ENCODE measurements around the gene MGMT.

The MGMT gene

GRCh38 chr10:129513312-129513711 lies 46.3 kb downstream of the MGMT start:
- Histone ChIP-seq H3K9ac (ENCODE audit: low read depth, low read length) (no peak overlapping the region), H3K36me3 (ENCODE audit: insufficient read depth, low read length) (no peaks in the 10 kb centered on the region), H3K4me1 (ENCODE audit: insufficient read depth, low read length) (no peaks in the 10 kb centered on the region), H3K9me3 (ENCODE audit: control insufficient read depth, insufficient read depth, low read length) (no peaks in the 10 kb centered on the region)

DNA sequence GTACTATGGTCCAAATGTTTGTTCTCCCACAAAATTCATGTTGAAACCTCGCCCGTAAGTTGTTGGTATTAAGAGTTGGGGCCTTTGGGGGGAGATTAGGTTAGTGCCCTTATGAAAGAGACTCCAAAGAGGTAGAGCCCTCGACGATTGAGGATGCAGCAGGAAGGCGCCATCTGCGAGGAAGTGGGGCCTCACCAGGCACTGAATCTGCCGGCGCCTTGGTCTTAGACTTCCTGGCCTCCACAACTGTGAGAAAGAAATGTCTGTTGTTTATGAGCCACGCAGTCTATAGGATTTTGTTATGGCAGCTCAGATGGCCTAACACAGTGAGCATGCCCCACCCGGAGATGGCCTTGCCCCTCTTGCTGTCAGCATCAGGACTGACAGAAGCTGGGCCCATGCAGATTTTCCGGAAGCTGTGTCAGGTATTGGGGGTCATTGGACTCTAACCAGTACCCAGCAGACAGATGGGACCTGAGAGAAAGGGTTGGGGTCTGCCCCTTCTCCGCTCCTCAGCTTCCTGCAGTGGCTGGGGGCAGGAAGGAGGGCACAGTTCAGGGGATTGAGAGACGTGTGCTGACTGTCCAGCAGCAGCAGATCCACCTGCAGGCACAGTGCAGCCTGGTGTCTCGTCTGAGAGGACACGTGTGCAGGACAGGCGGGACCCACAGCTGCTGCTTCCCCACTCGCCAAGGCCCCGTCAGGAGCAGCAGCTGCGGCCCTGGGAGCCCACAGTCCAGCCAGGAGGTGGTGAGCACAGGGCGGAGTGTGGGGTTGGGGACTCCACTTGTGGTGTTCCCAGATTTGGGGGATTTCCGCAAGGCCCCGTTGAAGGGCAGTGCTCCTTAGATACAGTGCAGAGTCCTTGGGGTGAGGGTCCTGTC lies 47.8 kb downstream of the MGMT start:
- H3K9ac ChIP-seq (ENCODE audit: low read depth, low read length) = no peak overlapping the region
- H3K36me3 ChIP-seq (ENCODE audit: insufficient read depth, low read length) = no peaks in the 10 kb centered on the region
- H3K4me1 ChIP-seq (ENCODE audit: insufficient read depth, low read length) = no peaks in the 10 kb centered on the region
- no peaks in the 10 kb centered on the region for H3K9me3 ChIP-seq (ENCODE audit: control insufficient read depth, insufficient read depth, low read length)

- H3K9ac ChIP-seq (ENCODE audit: low read depth, low read length) = no peak overlapping the region
- no peaks in the 10 kb centered on the region for H3K4me1 ChIP-seq (ENCODE audit: insufficient read depth, low read length)
- H3K36me3 ChIP-seq (ENCODE audit: insufficient read depth, low read length) = no peaks in the 10 kb centered on the region
Measured at GRCh38 chr10:129516846-129517679, 50.0 kb downstream of the MGMT start.

DNA sequence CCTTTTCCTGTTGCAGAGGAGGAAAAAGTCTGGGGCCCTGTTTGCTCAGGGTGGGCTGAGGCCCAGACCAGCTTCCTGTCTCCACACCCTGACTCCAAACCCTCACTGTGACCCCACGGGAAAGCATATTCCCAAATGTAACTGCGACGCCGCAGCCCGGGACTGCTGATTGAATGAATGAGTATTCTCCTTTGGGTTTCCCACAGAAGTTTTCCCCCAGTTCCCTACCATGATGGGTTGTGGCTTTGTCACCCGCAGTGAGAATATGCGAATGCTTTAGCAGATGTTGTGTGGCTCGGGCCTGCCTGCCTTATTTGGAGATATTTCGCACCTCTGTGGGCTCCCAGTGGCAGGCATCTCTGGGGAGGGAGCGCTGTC lies 50.6 kb downstream of the MGMT start:
- Histone ChIP-seq H3K9ac (ENCODE audit: low read depth, low read length) (no peak overlapping the region), H3K36me3 (ENCODE audit: insufficient read depth, low read length) (no peaks in the 10 kb centered on the region), H3K4me1 (ENCODE audit: insufficient read depth, low read length) (no peaks in the 10 kb centered on the region), H3K9me3 (ENCODE audit: control insufficient read depth, insufficient read depth, low read length) (no peaks in the 10 kb centered on the region)

More at GRCh38 chr10:129516846-129517679, 50.0 kb downstream of the MGMT start:
- H3K9me3 ChIP-seq (ENCODE audit: control insufficient read depth, insufficient read depth, low read length) = no peaks in the 10 kb centered on the region

- Histone ChIP-seq H3K36me3 (ENCODE audit: insufficient read depth, low read length) (no peaks in the 10 kb centered on the region), H3K4me1 (ENCODE audit: insufficient read depth, low read length) (no peaks in the 10 kb centered on the region)
Measured at GRCh38 chr10:129518793-129519192, 51.8 kb downstream of the MGMT start.

DNA sequence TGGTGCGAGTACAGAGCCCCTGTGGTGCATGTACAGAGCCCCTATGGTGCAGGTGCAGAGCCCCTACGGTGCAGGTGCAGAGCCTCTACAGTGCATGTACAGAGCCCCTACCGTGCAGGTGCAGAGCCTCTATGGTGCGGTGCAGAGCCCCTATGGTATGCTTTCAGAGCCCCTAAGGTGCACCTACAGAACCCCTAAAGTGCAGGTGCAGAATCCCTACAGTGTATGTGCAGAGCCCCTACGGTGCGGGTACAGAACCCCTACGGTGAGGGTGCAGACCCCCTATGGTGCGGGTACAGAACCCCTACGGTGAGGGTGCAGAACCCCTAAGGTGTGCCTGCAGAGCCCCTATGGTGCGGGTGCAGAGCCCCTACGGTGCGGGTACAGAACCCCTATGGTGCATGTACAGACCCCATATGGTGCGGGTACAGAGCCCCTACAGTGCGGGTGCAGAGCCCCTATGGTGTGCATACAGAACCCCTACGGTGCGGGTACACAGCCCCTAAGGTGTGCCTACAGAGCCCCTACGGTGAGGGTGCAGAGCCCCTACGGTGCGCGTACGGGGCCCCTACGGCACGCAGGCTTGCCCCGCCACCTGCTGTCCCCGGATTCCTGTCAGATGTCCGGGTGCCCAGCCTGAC lies 53.5 kb downstream of the MGMT start:
- H3K4me1 ChIP-seq (ENCODE audit: insufficient read depth, low read length) = no peaks in the 10 kb centered on the region
- no peak overlapping the region for H3K9ac ChIP-seq (ENCODE audit: low read depth, low read length)
- no peaks in the 10 kb centered on the region for H3K36me3 ChIP-seq (ENCODE audit: insufficient read depth, low read length)
- H3K9me3 ChIP-seq (ENCODE audit: control insufficient read depth, insufficient read depth, low read length) = no peaks in the 10 kb centered on the region

More at GRCh38 chr10:129518793-129519192, 51.8 kb downstream of the MGMT start:
- no peak overlapping the region for H3K9ac ChIP-seq (ENCODE audit: low read depth, low read length)
- no peaks in the 10 kb centered on the region for H3K9me3 ChIP-seq (ENCODE audit: control insufficient read depth, insufficient read depth, low read length)

DNA sequence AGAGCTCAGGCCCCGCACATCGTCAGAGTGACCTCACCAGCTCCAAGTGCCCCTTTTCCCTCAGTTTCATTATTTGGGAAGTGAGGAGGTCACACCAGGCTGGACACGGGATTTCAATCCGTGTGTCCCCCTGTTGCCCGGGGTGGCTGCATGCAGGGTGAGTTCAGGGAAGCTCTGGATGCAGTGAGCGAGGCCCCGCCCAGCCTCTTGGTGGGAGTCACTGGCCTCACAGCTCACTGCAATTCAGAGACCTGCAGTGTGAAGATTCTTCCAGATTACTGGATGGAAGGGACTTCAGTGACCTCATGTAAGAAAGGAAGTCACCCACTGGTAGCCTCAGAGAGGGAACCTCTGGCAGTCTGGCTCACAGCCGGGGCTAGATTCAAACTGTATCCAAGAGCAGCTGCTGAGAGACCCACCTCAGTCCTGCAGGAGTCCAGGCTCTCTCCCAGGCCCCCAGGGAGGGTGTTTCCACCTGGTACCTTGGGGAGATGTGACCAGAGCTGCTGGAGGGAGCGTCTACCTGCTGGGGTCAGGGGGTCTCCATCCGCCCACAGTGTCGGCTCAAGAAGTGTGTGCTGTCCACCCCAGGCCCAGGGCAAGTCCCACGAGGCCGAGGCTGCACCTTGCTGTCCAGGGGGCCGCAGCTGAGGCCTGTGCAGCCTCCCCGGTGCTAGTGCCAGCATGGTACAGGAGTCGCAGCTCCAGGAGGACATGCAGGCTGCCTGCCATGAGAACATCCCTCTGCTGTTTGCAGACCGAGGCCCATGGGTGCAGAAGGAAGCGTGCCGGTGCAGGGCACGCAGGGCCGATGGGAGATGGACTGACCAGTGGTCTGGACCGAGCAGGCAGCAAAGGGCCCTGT lies 54.4 kb downstream of the MGMT start:
- no peaks in the 10 kb centered on the region for H3K4me1 ChIP-seq (ENCODE audit: insufficient read depth, low read length)
- no peak overlapping the region for H3K9ac ChIP-seq (ENCODE audit: low read depth, low read length)
- no peaks in the 10 kb centered on the region for H3K9me3 ChIP-seq (ENCODE audit: control insufficient read depth, insufficient read depth, low read length)
- no peaks in the 10 kb centered on the region for H3K36me3 ChIP-seq (ENCODE audit: insufficient read depth, low read length)

- H3K4me1 ChIP-seq (ENCODE audit: insufficient read depth, low read length) = no peaks in the 10 kb centered on the region
- H3K9ac ChIP-seq (ENCODE audit: low read depth, low read length) = no peak overlapping the region
- H3K36me3 ChIP-seq (ENCODE audit: insufficient read depth, low read length) = no peaks in the 10 kb centered on the region
- no peaks in the 10 kb centered on the region for H3K9me3 ChIP-seq (ENCODE audit: control insufficient read depth, insufficient read depth, low read length)
Measured at GRCh38 chr10:129522041-129522585, 55.1 kb downstream of the MGMT start.

DNA sequence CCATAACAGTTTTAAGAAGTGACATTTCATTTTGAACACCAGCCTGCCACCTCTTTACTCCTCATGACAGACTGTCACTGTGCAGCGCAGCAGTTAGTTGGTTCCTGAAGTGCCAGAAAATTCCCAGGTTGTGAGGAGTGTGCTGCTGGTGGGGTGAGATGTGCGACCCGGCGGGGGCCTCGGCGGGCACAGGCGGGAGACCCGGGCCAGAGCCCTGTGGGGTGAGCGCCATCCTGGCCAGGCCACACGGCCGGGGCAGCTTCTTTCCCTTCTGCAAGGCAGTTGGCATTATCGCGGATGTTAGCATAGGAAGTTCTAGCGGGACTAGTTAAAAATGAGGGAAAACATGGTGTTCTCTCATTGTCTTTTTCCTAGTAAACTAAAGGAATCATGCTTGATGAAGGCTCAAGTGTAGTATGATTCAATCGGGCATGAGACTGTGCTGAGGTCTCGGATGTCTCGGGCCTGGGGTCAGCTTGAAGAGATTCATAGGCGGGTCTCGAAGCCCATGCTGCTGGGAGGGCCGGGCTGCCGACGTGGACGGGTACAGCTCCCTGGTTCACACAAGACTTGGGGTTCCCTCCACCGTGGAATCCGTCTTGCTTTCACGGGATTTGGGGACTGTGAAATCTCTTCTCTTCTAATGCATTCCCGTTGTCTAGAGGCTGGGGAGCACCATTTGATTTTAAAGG lies 56.1 kb downstream of the MGMT start:
- Histone ChIP-seq H3K9me3 (ENCODE audit: control insufficient read depth, insufficient read depth, low read length) (no peaks in the 10 kb centered on the region), H3K36me3 (ENCODE audit: insufficient read depth, low read length) (no peaks in the 10 kb centered on the region), H3K9ac (ENCODE audit: low read depth, low read length) (no peak overlapping the region), H3K4me1 (ENCODE audit: insufficient read depth, low read length) (no peaks in the 10 kb centered on the region)

DNA sequence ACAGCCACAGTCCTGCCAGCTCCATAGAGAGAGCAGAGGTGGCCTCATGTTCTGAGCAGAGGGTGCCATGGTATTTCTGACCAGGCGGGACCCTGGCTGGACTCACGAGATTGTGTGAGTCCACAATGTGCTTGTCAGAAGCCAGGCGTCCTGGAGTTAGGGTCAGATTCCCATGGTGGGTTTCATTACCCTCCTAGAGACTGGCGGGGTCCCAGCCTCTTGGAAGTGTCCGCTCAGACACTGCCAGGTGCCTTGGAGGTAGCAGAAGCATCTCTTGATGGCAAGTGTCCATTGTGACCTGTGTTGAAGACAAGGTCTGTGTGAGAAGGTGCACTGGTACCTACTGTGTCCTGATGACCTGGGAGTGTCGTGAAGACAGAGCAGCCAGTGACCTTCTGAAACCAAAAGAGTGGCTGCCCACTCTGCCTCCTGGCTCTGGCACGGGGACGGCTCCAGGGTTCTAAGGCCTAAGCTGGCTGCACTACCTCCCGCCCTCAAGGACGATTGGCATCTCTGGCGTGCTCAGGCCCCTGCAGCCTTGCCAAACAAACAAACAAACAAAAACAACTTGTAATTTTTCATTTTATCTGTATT lies 56.8 kb downstream of the MGMT start:
- H3K4me1 ChIP-seq (ENCODE audit: insufficient read depth, low read length) = no peaks in the 10 kb centered on the region
- no peaks in the 10 kb centered on the region for H3K9me3 ChIP-seq (ENCODE audit: control insufficient read depth, insufficient read depth, low read length)
- no peak overlapping the region for H3K9ac ChIP-seq (ENCODE audit: low read depth, low read length)
- no peaks in the 10 kb centered on the region for H3K36me3 ChIP-seq (ENCODE audit: insufficient read depth, low read length)

DNA sequence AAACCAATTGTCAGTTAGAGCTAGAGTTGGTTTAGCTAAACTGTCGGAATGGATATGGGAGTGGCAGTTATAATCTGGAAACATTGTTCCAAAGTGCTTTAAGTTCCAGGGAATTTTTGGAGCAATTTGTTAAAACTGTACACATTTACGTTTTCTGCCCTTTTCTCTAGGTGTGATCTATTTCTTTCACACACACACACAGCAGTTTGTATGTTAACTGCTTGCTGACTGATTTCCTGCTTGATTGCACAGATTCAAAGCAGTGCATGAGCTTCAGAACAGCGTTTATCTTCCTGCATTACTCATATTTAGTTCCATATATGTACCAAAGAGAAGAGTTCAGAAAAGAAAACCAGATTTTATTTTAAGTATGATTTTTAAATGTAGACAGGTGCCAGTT lies 57.9 kb downstream of the MGMT start:
- Histone ChIP-seq H3K36me3 (ENCODE audit: insufficient read depth, low read length) (no peaks in the 10 kb centered on the region), H3K4me1 (ENCODE audit: insufficient read depth, low read length) (no peaks in the 10 kb centered on the region), H3K9ac (ENCODE audit: low read depth, low read length) (no peak overlapping the region), H3K9me3 (ENCODE audit: control insufficient read depth, insufficient read depth, low read length) (no peaks in the 10 kb centered on the region)

DNA sequence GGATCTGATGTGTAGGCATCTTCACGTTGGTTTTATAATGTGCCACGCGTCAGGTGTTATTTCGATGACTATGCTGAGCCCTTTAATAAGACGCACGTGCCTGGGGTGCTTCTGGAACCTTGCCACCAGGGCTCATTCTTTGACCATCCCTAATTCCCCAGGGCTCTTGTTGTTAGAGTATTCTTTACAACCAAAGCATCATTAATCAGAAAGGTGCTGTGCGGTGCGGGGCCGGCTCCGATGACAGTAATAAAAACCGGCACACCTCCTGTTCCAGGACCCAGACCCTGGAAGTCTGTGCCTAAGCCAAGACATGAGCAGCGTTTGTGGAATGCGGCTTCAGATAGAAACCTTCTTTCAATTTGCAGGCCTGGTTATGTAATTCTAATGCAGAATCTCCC lies 58.4 kb downstream of the MGMT start:
- no peaks in the 10 kb centered on the region for H3K4me1 ChIP-seq (ENCODE audit: insufficient read depth, low read length)
- H3K9ac ChIP-seq (ENCODE audit: low read depth, low read length) = no peak overlapping the region
- H3K36me3 ChIP-seq (ENCODE audit: insufficient read depth, low read length) = no peaks in the 10 kb centered on the region
- H3K9me3 ChIP-seq (ENCODE audit: control insufficient read depth, insufficient read depth, low read length) = no peaks in the 10 kb centered on the region

- H3K36me3 ChIP-seq (ENCODE audit: insufficient read depth, low read length) = no peaks in the 10 kb centered on the region
- no peaks in the 10 kb centered on the region for H3K9me3 ChIP-seq (ENCODE audit: control insufficient read depth, insufficient read depth, low read length)
- peaks cover 2% of the 10 kb centered on the region; the same call in 1 of the 2 replicates for H3K4me1 ChIP-seq (ENCODE audit: insufficient read depth, low read length)
- no peak overlapping the region for H3K9ac ChIP-seq (ENCODE audit: low read depth, low read length)
Measured at GRCh38 chr10:129526943-129527342, 59.9 kb downstream of the MGMT start.
